HG03442 (cell line): ENCODE data around the gene ZC3H7A.
"Not testable (repeated sequence)": the region's sequence is repeated elsewhere in the genome, so short reads cannot be mapped to it uniquely, and the experiment has no call there.

ENCODE experiments used
- ATAC-seq: cut with Tn5 transposase; IDR thresholded peaks from one replicate; pipeline ENCODE4 v1.9.1; 2021; ENCODE audit warnings: mild to moderate bottlenecking, moderate library complexity; ENCODE audit not compliant: unreplicated experiment

Gene ZC3H7A, protein sequence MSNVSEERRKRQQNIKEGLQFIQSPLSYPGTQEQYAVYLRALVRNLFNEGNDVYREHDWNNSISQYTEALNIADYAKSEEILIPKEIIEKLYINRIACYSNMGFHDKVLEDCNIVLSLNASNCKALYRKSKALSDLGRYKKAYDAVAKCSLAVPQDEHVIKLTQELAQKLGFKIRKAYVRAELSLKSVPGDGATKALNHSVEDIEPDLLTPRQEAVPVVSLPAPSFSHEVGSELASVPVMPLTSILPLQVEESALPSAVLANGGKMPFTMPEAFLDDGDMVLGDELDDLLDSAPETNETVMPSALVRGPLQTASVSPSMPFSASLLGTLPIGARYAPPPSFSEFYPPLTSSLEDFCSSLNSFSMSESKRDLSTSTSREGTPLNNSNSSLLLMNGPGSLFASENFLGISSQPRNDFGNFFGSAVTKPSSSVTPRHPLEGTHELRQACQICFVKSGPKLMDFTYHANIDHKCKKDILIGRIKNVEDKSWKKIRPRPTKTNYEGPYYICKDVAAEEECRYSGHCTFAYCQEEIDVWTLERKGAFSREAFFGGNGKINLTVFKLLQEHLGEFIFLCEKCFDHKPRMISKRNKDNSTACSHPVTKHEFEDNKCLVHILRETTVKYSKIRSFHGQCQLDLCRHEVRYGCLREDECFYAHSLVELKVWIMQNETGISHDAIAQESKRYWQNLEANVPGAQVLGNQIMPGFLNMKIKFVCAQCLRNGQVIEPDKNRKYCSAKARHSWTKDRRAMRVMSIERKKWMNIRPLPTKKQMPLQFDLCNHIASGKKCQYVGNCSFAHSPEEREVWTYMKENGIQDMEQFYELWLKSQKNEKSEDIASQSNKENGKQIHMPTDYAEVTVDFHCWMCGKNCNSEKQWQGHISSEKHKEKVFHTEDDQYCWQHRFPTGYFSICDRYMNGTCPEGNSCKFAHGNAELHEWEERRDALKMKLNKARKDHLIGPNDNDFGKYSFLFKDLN

DNA sequence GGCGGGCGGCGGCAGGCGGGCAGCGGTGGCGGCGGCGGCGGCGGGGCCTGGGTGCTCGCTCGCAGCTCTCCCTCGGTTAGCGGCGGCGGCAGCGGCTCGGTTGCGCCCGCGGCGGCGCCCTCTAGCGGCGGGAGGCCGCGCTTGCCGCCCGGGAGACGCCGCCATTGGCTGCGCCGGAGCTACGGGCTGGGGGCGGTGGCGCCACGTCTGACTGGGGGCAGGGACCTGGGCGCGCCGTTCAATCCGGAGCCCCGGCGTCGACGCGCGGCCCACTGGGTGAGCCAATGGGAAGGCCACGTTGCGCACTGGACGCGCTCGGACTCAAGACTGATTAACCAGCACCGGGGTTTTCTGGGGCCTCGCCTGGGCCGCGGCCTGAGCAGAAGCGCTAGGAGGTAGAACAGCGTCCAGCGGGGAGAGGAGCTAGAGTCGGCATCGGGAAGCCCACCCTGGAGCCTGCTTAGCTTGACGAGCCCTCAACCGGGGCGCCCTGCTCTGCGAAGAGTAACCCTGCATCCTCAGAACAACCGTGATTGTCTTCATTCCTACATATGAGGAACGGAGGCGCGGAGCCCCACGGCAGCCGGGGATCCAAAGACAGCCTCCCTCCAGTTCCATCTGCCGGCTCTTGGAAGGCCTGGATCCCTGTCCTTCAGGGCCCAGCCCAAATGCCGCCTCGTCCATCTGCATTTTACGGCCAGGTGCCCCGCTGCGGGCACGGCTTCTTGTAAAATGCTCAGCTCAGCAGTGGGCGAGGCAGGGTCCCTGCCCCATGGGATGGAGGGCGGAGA, at the start of gene ZC3H7A:
TSS of gene ZC3H7A (minus strand) at position 93 of the 791 bp plus-strand sequence. CDS start 14,904 bp downstream, outside the sequence.
- ATAC-seq, result peak; percentile 90

DNA sequence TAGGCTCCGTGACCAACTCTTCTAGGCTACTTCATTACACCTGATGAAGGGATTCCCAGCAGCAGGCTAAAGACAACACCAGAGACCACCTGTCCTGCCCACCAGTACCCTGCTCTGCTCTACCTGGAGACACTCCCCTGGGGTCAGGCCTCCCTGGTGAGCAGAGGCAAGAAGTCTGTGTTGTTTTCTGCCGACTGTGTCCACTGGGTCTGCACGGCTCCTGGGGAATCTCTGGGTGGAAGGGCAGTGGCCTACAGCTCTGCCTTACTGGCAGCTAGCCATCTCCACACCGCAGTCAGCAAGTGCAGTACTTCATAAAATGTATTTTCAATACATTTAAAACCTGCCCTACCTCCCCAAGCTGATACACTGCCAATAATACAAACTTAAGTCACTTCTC, 47.4 kb upstream of the ZC3H7A start:
- no peak for ATAC-seq

DNA sequence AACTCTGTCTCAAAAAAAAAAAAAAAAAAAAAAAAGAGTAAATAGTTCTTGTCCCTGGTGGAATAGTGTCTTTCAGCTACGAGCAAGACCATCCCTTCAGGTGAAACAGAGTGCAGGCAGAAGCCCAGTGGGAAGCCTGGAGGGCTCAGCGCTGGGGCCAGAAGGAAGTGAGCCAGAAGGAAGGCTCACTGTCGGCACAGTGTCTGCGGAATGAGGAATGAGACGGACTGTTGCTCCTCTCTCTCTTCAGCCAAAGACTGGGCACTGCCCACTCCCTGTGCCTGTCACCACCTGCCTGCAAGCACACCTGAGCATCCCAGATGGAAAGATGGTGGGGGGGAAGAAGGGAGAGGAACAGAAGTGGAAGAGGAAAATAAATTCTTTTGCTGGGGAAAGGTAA, 46.8 kb upstream of the ZC3H7A start:
- ATAC-seq, result no peak

DNA sequence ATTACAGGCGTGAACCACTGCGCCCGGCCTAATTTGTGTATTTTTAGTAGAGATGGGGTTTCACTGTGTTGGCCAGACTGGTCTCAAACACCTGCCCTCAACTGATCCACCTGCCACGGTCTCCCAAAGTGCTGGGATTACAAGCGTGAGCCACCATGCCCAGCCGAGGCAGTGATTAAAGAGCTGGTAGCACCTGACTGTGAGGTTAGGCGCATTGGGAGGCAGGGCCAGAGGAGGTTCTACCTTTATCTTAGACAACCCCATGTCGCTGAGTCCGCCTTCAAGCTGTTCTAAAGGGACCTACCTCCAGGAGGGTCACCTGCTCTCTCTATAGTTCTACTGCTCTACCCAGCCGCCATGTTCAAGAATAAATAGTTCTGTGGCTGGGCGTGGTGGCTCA, 46.1 kb upstream of the ZC3H7A start:
- ATAC-seq, result no peak

DNA sequence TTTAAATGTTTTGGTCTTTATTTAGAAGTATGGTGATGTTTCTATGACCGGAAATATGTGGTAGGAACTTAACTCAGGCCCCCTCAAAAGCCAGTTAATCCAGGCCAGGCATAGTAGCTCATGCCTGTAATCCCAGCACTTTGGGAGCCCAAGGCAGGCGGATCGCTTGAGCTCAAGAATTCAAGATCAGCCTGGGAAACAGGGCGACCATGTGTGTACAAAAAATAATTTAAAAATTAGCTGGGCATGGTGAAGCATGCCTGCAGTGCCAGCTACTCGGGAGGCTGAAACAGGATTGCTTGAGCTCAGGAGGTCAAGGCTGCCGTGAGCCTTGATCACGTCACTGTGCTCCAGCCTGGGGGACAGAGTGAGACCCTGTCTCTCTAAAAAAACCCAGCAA, 44.0 kb upstream of the ZC3H7A start:
- no peak for ATAC-seq

DNA sequence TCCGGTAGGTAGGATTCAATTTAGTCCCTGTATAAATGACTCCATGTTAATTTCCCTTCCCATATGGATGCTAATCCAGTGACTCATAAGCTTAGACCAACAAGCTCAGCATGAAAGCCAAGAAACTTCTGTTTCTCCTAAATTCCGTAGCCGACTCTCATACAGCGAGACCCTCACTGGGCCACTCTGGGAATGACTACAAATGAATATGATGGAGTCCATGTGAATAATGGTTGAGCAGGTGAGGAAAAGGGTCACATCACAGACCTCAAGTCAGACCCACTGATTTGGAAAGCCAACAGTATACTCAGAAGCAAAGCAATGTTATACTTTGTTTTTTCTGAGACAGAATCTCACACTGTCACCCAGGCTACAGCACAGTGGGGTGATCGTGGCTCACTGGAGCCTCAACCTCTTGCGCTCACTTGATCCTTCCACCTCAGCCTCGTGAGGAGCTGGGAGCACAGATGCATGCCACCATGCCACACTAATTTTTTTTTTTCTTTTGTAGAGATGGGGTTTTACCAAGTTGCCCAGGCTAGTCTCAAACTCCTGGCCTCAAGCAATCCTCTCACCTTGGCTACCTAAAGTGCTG, 39.7 kb upstream of the ZC3H7A start:
- no peak for ATAC-seq

DNA sequence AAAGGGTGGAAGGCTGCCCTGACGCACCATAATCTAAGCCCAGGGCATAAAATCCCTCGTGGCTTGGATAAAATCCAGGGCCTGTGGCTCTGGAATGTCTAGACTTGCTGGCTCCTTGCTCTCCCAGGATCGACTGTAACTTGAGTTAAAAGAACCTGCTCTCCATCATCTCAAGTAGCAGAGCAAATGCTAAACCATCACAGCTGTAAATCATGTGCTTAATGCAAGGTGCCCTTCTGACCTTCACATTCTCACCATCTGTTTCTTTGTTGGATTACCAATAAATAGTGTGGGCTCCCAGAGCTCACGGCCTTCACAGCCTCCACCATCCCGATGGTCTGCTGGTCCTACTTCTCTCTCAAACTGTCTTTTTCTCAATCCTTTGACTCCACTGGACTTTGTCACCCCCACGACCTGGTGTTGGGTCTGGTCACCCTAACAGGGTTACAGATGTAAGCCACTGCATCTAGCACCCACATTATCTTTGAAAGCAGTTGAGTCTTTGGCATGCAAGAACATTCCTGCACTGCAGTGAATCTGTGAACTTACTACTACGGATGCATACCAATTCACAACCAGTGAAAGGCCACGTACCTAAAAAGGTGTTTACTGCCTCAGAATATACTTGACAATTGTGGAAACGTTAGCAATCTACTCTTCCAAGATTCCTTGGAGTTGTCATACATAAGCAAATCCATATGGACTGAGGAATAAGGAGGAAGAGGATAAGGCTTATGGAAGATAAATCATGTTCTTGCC, 39.0 kb upstream of the ZC3H7A start:
- no peak for ATAC-seq

DNA sequence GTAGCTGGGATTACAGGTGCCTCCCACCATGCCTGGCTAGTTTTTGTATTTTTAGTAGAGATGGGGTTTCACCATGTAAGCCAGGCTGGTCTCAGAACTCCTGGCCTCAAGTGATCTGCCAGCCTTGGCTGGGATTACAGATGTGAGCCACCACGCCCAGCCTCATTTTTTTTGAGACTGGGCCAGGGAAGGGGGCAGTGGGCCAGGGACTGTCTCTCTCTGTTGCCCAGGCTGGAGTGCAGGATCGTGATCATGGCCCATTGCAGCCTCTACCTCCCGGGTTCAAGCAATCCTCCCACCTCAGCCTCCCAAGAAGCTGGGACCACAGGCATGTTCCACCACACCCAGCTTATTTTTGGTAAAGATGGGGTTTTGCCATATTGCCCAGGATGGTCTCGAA, 38.3 kb upstream of the ZC3H7A start:
- ATAC-seq, result no peak

DNA sequence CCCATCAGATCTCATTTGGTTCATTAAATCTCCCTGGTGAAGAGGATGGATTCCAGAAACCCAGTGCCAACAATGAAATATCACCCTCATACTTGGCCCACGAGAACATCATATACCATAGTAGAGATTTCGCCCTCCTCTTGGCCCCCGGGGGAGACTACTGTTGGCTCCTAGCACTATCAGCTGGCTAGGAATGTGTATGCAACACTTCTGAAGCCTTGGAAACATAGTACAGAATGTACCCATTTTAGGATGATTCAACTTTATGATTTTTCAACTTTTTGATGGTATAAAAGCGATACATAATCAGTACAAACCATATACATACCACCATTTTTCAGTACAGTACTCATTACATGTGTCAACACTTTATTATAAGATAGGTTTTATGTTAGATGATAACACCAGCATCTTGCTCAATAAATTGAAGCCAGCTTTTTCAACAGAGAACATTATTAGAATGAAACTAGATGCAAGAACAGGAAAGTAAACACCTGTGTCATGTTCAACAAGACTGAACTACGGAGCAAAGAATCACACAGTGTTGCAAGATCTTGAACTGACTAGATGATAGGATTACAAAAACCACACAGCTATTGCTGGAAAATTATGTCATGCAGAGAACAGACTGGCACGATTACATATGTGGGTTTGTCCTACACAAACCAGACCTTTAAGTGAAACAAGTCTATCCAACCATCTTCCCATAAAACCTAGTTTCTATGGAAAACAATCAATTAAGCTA, 37.1 kb upstream of the ZC3H7A start:
- ATAC-seq, result no peak

DNA sequence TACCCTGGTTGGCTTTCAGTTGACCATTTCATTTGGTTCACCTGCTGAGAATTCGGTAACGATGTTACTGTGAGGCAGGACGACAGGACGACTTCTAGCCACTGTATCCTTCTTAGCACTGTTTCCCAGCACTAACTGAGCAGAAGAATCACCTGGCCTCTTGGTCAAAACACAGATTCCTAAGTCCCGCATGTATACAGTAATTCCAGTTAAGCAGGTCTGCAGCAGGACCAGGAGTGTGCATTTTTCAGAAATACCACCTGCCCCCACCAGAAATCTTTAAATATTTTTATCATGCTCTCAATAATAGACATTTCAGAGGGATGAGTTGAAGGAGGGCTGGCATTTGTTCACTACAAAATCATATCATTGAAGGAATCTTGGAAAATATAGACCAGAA, 31.6 kb upstream of the ZC3H7A start:
- ATAC-seq, result no peak

DNA sequence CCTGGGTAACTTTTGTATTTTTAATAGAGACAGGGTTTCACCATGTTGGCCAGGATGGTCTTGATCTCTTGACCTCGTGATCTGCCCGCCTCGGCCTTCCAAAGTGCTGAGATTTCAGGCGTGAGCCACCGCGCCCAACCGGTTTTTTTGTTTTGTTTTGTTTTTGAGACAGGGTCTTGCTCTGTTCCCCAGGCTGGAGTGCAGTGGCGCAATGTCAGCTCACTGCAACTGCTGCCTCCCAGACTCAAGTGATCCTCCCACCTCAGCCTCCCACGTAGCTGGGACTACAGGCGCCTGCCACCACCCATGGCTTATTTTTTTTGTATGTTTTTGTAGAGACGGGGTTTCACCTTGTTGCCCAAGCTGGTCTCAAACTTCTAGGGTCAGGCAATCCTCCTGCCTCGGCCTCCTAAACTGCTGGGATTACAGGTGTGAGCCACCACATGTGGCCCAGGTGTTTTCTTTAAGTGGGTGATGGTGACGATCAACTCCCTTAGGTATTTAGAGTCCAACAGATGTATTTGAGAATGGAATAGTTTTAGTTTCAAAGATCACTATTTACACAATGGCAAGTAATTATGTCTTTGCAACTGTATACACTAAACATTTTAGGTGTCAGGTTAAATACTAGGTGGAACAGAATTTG, 28.6 kb upstream of the ZC3H7A start:
- ATAC-seq, result not testable (repeated sequence)

DNA sequence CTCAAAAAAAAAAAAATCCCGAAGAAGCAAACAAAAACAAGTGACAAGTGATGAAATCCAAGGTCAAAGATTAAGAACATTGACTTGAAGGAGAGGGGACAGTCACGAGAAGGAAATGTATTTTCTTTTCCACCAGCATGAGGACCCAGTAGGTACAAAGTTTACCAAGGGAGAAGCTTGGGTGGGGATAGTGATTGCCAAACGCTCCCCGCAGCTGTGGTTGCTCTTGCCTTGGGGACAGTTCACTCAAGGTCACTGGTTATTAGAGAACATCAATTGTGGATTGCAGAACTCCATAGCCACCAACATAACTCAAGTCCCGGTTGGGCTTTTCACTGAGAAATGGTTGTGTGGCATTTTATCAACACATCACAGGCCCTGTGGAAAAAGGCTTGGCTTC, 27.3 kb upstream of the ZC3H7A start:
- ATAC-seq, result no peak

DNA sequence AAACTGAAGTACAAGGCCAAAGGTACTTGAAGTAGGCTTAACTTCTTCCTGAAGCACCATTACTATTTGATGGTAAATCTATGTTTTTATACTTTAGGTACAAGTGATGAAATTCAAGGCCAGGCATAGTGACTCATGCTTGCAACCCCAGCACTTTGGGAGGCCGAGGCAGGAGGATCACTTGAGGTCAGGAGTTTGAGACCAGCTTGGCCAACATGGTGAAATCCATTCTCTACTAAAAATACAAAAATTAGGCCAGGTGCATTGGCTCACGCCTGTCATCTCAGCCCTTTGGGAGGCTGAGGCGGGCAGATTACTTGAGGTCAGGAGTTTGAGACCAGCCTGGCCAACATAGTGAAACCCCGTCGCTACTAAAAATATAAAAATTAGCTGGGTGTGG, 26.6 kb upstream of the ZC3H7A start:
- not testable (repeated sequence) for ATAC-seq

DNA sequence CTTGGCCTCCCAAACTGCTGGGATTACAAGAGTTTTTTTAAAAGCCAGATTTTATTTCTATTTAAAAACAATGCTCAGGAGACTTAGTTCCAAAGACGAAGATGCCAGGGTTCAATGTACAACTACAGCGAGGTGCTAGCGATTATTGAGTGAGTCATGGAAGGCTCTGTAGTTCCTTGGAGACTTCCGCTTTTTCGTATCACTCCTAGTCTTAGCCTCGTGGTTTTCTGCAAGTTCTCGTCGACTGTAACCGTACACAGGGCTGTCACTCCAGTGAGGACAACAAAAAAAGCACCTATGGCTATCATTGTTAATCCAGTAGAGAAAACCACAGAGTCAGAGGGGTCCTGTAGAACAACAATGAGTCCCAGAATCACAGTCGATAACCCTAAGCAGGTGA, 22.7 kb upstream of the ZC3H7A start:
- no peak for ATAC-seq

DNA sequence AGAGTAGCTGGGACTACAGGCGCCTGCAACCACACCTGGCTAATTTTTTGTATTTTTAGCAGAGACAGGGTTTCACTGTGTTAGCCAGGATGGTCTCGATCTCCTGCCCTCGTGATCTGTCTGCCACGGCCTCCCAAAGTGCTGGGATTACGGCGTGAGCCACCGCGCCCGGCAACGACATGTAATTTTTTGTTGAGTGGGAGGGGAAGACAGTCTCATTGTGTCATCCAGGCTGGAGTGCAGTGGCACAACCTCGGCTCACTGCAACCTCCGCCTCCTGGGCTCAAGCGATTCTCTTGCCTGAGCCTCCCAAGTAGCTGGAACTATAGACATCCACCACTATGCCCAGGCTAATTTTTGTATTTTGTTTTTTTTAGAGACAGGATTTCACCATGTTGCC, 21.9 kb upstream of the ZC3H7A start:
- ATAC-seq, result not testable (repeated sequence)

DNA sequence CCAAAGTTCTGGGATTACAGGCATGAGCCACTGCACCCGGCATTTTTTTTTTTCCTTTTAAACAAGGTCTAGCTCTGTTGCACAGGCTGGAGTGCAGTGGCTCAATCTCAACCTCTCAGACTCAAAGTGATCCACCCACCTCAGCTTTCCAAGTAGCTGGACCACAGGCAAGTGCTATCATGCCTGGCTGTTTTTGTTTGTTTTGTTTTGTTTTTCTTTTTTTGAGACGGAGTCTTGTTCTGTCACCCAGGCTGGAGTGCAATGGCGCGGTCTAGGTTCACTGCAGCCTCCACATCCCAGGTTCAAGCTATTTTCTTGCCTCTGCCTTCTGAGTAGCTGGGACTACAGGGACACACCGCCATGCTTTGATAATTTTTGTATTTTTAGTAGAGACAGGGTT, 19.1 kb upstream of the ZC3H7A start:
- ATAC-seq, result no peak

DNA sequence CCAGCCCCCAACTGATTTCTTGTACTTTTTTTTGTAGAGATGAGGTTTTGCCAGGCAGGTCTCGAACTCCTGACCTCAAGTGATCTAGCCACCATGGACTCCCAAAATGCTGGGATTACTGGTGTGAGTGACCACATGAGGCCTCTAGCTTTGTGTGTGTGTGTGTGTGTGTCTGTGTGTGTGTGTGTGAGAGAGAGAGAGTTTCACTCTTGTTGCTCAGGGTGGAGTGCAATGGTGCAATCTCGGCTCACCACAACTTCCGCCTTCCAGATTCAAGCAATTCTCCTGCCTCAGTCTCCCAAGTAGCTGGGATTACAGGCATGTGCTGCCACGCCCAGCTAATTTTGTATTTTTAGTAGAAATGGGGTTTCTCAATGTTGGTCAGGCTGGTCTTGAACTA, 17.7 kb upstream of the ZC3H7A start:
- ATAC-seq, result not testable (repeated sequence)

DNA sequence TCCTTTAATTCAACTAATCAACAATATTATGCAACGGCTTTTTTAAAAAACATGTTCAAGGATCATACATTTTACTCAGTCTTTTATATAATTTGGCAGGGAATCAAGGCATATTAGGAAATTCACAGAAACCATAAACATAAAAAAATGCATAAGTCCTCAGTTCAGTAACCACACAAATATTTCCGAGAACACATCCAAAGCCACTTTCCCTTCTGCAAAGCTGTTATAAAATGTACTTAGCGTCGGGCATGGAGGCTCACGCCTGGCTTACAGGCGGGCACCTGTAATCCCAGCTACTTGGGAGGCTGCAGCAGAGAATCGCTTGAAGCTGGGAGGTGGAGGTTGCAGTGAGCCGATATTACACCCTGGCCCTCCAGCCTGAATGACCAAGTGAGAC, 9.7 kb upstream of the ZC3H7A start:
- ATAC-seq, result no peak

DNA sequence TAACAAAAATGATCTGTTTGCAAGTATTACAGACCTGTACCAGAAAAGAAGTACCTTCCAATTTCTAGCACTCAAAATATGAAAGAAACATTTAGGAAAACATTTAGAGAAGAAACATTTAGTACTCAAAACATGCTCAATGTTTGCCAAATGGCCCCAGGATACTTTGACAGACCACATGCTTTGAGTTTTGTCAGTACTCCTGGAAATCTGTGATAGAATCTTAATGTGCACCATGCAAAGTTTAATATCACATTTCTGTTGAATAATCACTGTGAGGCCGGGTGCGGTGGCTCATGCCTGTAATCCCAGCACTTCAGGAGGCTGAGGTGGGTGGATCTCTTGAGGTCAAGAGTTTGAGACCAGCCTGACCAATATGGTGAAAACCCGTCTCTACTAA, 8.5 kb upstream of the ZC3H7A start:
- no peak for ATAC-seq
